Fibroblast of lung (primary cell): ENCODE data around the gene EMILIN2. TPM values are rescaled to one million over a fixed set of nuclear protein-coding genes. Genes with fewer than 3 reads are reported as not detected.

Experiments
- DNase-seq, 2 donors: peaks; one replicate each; pipeline versions ENCODE4 v3.0.0 to v3.0.0-alpha.2; 2010; ENCODE audit warnings: low read depth in 2 of 2
- H2AFZ ChIP-seq: 2 replicates; pipeline ENCODE4 v1.5.1; 2012; ENCODE audit warnings: low read length, control low read depth, inconsistent platforms
- H3K27ac ChIP-seq: 2 replicates; pipeline ENCODE4 v1.5.1; 2011; ENCODE audit warnings: low read length, control low read depth; ENCODE audit not compliant: insufficient read depth
- H3K27me3 ChIP-seq: 2 replicates; pipeline ENCODE4 v1.5.1; 2011; ENCODE audit warnings: mild to moderate bottlenecking, low read length; ENCODE audit not compliant: control insufficient read depth, insufficient read depth
- H3K36me3 ChIP-seq: 2 replicates; pipeline ENCODE4 v1.5.1; 2011; ENCODE audit warnings: low read length; ENCODE audit not compliant: control insufficient read depth, insufficient read depth
- H3K4me1 ChIP-seq: 2 replicates; pipeline ENCODE4 v1.5.1; 2011; ENCODE audit warnings: low read length; ENCODE audit not compliant: control insufficient read depth, insufficient read depth; ENCODE audit errors: extremely low read depth
- H3K4me2 ChIP-seq: 2 replicates; pipeline ENCODE4 v1.5.1; 2011; ENCODE audit warnings: low read length, control low read depth; ENCODE audit not compliant: insufficient read depth; ENCODE audit errors: extremely low read depth
- H3K4me3 ChIP-seq, 4 experiments: fragments of 200-600 bp in 1 of 4; sonication (generic) in 1 of 4; replicated peaks in 1 of 4; 2 replicates each; pipeline ENCODE4 v1.5.1; 2011 to 2016; ENCODE audit warnings: low read length in 4 of 4, low read depth in 3 of 4, mild to moderate bottlenecking in 3 of 4, control low read depth in 2 of 4, inconsistent platforms in 1 of 4, mixed read lengths in 1 of 4; ENCODE audit not compliant: insufficient read depth in 1 of 4; ENCODE audit errors: control extremely low read depth in 1 of 4
- H3K79me2 ChIP-seq: 2 replicates; pipeline ENCODE4 v1.5.1; 2012; ENCODE audit warnings: mild to moderate bottlenecking, low read length, inconsistent platforms; ENCODE audit not compliant: control insufficient read depth, insufficient read depth
- H3K9ac ChIP-seq: 2 replicates; pipeline ENCODE4 v1.5.1; 2011; ENCODE audit warnings: mild to moderate bottlenecking, low read length, control low read depth; ENCODE audit not compliant: insufficient read depth
- H3K9me3 ChIP-seq: 2 replicates; pipeline ENCODE4 v1.5.1; 2012; ENCODE audit warnings: low read depth, low read length; ENCODE audit not compliant: control insufficient read depth, insufficient read depth
- H4K20me1 ChIP-seq: 2 replicates; pipeline ENCODE4 v1.5.1; 2011; ENCODE audit warnings: low read length; ENCODE audit not compliant: control insufficient read depth, insufficient read depth; ENCODE audit errors: extremely low read depth
- CTCF ChIP-seq, 2 donors: IDR thresholded peaks in 1 of 2; conservative IDR thresholded peaks in 1 of 2; 1 replicate in 1 of 2; 2 replicates in 1 of 2; pipeline ENCODE4 v1.5.1; 2011 to 2012; ENCODE audit warnings: low read length in 2 of 2, control low read depth in 1 of 2, inconsistent platforms in 1 of 2, low read depth in 1 of 2, mild to moderate bottlenecking in 1 of 2
- EZH2 ChIP-seq: IDR thresholded peaks from 2 replicates; pipeline ENCODE4 v1.5.1; 2012; ENCODE audit warnings: low read length, control low read depth, mild to moderate bottlenecking; ENCODE audit errors: missing control alignments
- polyA plus RNA-seq, 2 donors: library from polyadenylated mRNA; depleted of rRNA in 1 of 2; stranded (reverse) in 1 of 2; unstranded in 1 of 2; fragments of >200 nt; gene quantifications; 2 replicates each; pipeline ENCODE4 v1.2.1, GENCODE V29; 2011 to 2012; ENCODE audit warnings: missing spikeins in 1 of 2
- total RNA-seq: library from RNA; depleted of rRNA; stranded (reverse); fragments of >200 nt; gene quantifications from 2 replicates; pipeline ENCODE4 v1.2.1, GENCODE V29; 2014

The EMILIN2 gene
- total and polyA plus RNA-seq, 2 donors (not counting 1 experiment from before 2014, with no cell fraction given): 8.7 to 11.1 TPM

- H2AFZ ChIP-seq: no peak overlapping the region
- no peaks in the 10 kb centered on the region for H3K79me2 ChIP-seq
- no peaks in the 10 kb centered on the region for H3K4me1 ChIP-seq
- no peak overlapping the region for H3K27ac ChIP-seq
- DNase-seq: no peak
- H3K27me3 ChIP-seq: no peaks in the 10 kb centered on the region
- H3K9me3 ChIP-seq: no peaks in the 10 kb centered on the region
- no peaks in the 10 kb centered on the region for H3K36me3 ChIP-seq
- no peak for TF ChIP-seq EZH2
- no peak for TF ChIP-seq CTCF (conservative IDR thresholded peaks at IDR 0.05 in 1 of 2, IDR thresholded peaks at IDR 0.05 in 1 of 2; ENCODE audit: low read depth in 1 of 2, low read length in 2 of 2)
- no peak overlapping the region for H3K4me3 ChIP-seq
- H3K9ac ChIP-seq: no peak overlapping the region
- no peaks in the 10 kb centered on the region for H4K20me1 ChIP-seq
- H3K4me2 ChIP-seq: no peak overlapping the region
Measured at GRCh38 chr18:2824865-2825264, 21.9 kb upstream of the EMILIN2 start.

- no peaks in the 10 kb centered on the region for H3K36me3 ChIP-seq
- H3K27me3 ChIP-seq: no peaks in the 10 kb centered on the region
- H3K9me3 ChIP-seq: no peaks in the 10 kb centered on the region
- no peaks in the 10 kb centered on the region for H4K20me1 ChIP-seq
- H3K4me2 ChIP-seq: no peak overlapping the region
- H3K27ac ChIP-seq: no peak overlapping the region
- no peaks in the 10 kb centered on the region for H3K4me1 ChIP-seq
- no peak overlapping the region for H2AFZ ChIP-seq
- no peak for DNase-seq
- H3K79me2 ChIP-seq: no peaks in the 10 kb centered on the region
- no peak overlapping the region for H3K4me3 ChIP-seq
- no peak for TF ChIP-seq CTCF (conservative IDR thresholded peaks at IDR 0.05 in 1 of 2, IDR thresholded peaks at IDR 0.05 in 1 of 2; ENCODE audit: low read depth in 1 of 2, low read length in 2 of 2)
- TF ChIP-seq EZH2: no peak
- H3K9ac ChIP-seq: no peak overlapping the region
Measured at GRCh38 chr18:2825613-2826175, 21.1 kb upstream of the EMILIN2 start.

GRCh38 chr18:2826581-2826980, 20.2 kb upstream of the EMILIN2 start:
- DNase-seq: peak in 1 of 2 donors; percentile 53
- Histone ChIP-seq H3K4me1 (no peaks in the 10 kb centered on the region), H3K9ac (no peak overlapping the region), H3K36me3 (no peaks in the 10 kb centered on the region), H3K9me3 (no peaks in the 10 kb centered on the region), H3K4me2 (no peak overlapping the region), H3K27ac (no peak overlapping the region), H3K27me3 (no peaks in the 10 kb centered on the region), H2AFZ (no peak overlapping the region), H3K4me3 (no peak overlapping the region), H4K20me1 (no peaks in the 10 kb centered on the region), H3K79me2 (no peaks in the 10 kb centered on the region)
- TF ChIP-seq EZH2 (no peak), CTCF (conservative IDR thresholded peaks at IDR 0.05 in 1 of 2, IDR thresholded peaks at IDR 0.05 in 1 of 2; ENCODE audit: low read depth in 1 of 2, low read length in 2 of 2) (no peak)
